Activated naive CD8-positive, alpha-beta T cell treated with anti-CD3 and anti-CD28 coated beads for 36 hours (primary cell): Measurements from ENCODE around the gene PRDM10. TPM values are rescaled to one million over a fixed set of nuclear protein-coding genes. Genes with fewer than 3 reads are reported as not detected.
"Not testable (repeated sequence)": the region's sequence is repeated elsewhere in the genome, so short reads cannot be mapped to it uniquely, and the experiment has no call there.

Experiments
- DNase-seq: peaks from one replicate; pipeline ENCODE4 v3.0.0; 2021
- H3K27ac Mint-ChIP-seq: one replicate; pipeline ENCODE4 v1.8.0; 2022; ENCODE audit warnings: mild to moderate bottlenecking, moderate library complexity, mixed read lengths
- H3K27me3 Mint-ChIP-seq: one replicate; pipeline ENCODE4 v1.8.0; 2022; ENCODE audit warnings: mild to moderate bottlenecking, mixed read lengths
- H3K36me3 Mint-ChIP-seq: one replicate; pipeline ENCODE4 v1.8.0; 2021; ENCODE audit warnings: mild to moderate bottlenecking, mixed read lengths
- H3K4me1 Mint-ChIP-seq: one replicate; pipeline ENCODE4 v1.8.0; 2021; ENCODE audit warnings: mixed read lengths
- H3K4me3 Mint-ChIP-seq: one replicate; pipeline ENCODE4 v1.8.0; 2022; ENCODE audit warnings: mild to moderate bottlenecking, moderate library complexity, mixed read lengths
- H3K9me3 Mint-ChIP-seq: one replicate; pipeline ENCODE4 v1.8.0; 2022; ENCODE audit warnings: mixed read lengths
- total RNA-seq, 2 experiments: library from RNA; stranded (reverse); gene quantifications; one replicate each; pipeline ENCODE4 v1.2.3, GENCODE V29; 2021

Gene PRDM10
- total RNA-seq, 2 experiments from 2014 or later: 10.7 to 11.0 TPM

- Mint-ChIP-seq H3K27ac (no peak overlapping the region), H3K9me3 (no peaks in the 10 kb centered on the region), H3K36me3 (no peaks in the 10 kb centered on the region), H3K4me3 (no peak overlapping the region), H3K4me1 (no peaks in the 10 kb centered on the region), H3K27me3 (peaks cover 6% of the 10 kb centered on the region)
- DNase-seq: no peak
These were observed 22.7 kb upstream of the PRDM10 start for GRCh38 chr11:130025371-130025770.

- H3K4me1 Mint-ChIP-seq: no peaks in the 10 kb centered on the region
- no peak overlapping the region for H3K4me3 Mint-ChIP-seq
- peaks cover 6% of the 10 kb centered on the region for H3K27me3 Mint-ChIP-seq
- DNase-seq: no peak
- H3K36me3 Mint-ChIP-seq: no peaks in the 10 kb centered on the region
- H3K9me3 Mint-ChIP-seq: no peaks in the 10 kb centered on the region
- H3K27ac Mint-ChIP-seq: no peak overlapping the region
These were observed 21.7 kb upstream of the PRDM10 start for GRCh38 chr11:130024361-130024760.

GRCh38 chr11:130023204-130023603, 20.6 kb upstream of the PRDM10 start:
- Mint-ChIP-seq H3K27ac (no peak overlapping the region), H3K27me3 (peaks cover 6% of the 10 kb centered on the region), H3K4me1 (no peaks in the 10 kb centered on the region), H3K36me3 (no peaks in the 10 kb centered on the region), H3K4me3 (no peak overlapping the region), H3K9me3 (no peaks in the 10 kb centered on the region)
- DNase-seq: no peak

- Mint-ChIP-seq H3K27ac (no peak overlapping the region), H3K4me1 (no peaks in the 10 kb centered on the region), H3K36me3 (no peaks in the 10 kb centered on the region), H3K4me3 (no peak overlapping the region), H3K27me3 (peaks cover 6% of the 10 kb centered on the region), H3K9me3 (no peaks in the 10 kb centered on the region)
- DNase-seq: no peak
These were observed 20.2 kb upstream of the PRDM10 start for GRCh38 chr11:130022799-130023198.

GRCh38 chr11:130021606-130022005, 19.0 kb upstream of the PRDM10 start:
- not testable (repeated sequence) for H3K9me3 Mint-ChIP-seq, H3K4me3 Mint-ChIP-seq, H3K27ac Mint-ChIP-seq, DNase-seq, H3K36me3 Mint-ChIP-seq, H3K4me1 Mint-ChIP-seq, H3K27me3 Mint-ChIP-seq

GRCh38 chr11:130020323-130020722, 17.7 kb upstream of the PRDM10 start:
- no peaks in the 10 kb centered on the region for H3K4me1 Mint-ChIP-seq
- H3K4me3 Mint-ChIP-seq: no peak overlapping the region
- no peak for DNase-seq
- peaks cover 6% of the 10 kb centered on the region for H3K27me3 Mint-ChIP-seq
- H3K9me3 Mint-ChIP-seq: peaks cover 4% of the 10 kb centered on the region
- H3K36me3 Mint-ChIP-seq: no peaks in the 10 kb centered on the region
- H3K27ac Mint-ChIP-seq: no peak overlapping the region

GRCh38 chr11:130015846-130016245, 13.2 kb upstream of the PRDM10 start:
- DNase-seq, H3K9me3 Mint-ChIP-seq, H3K4me3 Mint-ChIP-seq, H3K27me3 Mint-ChIP-seq, H3K36me3 Mint-ChIP-seq, H3K4me1 Mint-ChIP-seq, H3K27ac Mint-ChIP-seq: not testable (repeated sequence)

GRCh38 chr11:130008326-130008725, 5.7 kb upstream of the PRDM10 start:
- Mint-ChIP-seq H3K27me3 (peaks cover 3% of the 10 kb centered on the region), H3K36me3 (no peaks in the 10 kb centered on the region), H3K4me1 (peaks cover 6% of the 10 kb centered on the region), H3K9me3 (no peaks in the 10 kb centered on the region), H3K27ac (no peak overlapping the region), H3K4me3 (no peak overlapping the region)
- no peak for DNase-seq

- Mint-ChIP-seq H3K9me3 (no peaks in the 10 kb centered on the region), H3K27ac (no peak overlapping the region), H3K4me3 (no peak overlapping the region), H3K36me3 (no peaks in the 10 kb centered on the region), H3K27me3 (peaks cover 3% of the 10 kb centered on the region), H3K4me1 (peaks cover 6% of the 10 kb centered on the region)
- no peak for DNase-seq
These were observed 4.3 kb upstream of the PRDM10 start for GRCh38 chr11:130006929-130007328.

GRCh38 chr11:130003717-130004001, 1.0 kb upstream of the PRDM10 start:
- Mint-ChIP-seq H3K36me3 (no peaks in the 10 kb centered on the region), H3K9me3 (no peaks in the 10 kb centered on the region), H3K4me3 (peak overlapping the region; percentile 89), H3K4me1 (peaks cover 19% of the 10 kb centered on the region), H3K27ac (peak overlapping the region; percentile 96), H3K27me3 (no peaks in the 10 kb centered on the region)
- no peak for DNase-seq

GRCh38 chr11:130002846-130003716, 446 bp upstream of the PRDM10 start:
- H3K27ac Mint-ChIP-seq: peak overlapping the region; percentile 100
- H3K4me1 Mint-ChIP-seq: peaks cover 21% of the 10 kb centered on the region
- no peaks in the 10 kb centered on the region for H3K9me3 Mint-ChIP-seq
- H3K36me3 Mint-ChIP-seq: peaks cover 2% of the 10 kb centered on the region
- H3K27me3 Mint-ChIP-seq: no peaks in the 10 kb centered on the region
- DNase-seq: peak; percentile 88
- H3K4me3 Mint-ChIP-seq: peak overlapping the region; percentile 97

GRCh38 chr11:130001461-130002351, 929 bp downstream of the PRDM10 start:
- H3K9me3 Mint-ChIP-seq: no peaks in the 10 kb centered on the region
- H3K4me3 Mint-ChIP-seq: peak overlapping the region; percentile 91
- H3K36me3 Mint-ChIP-seq: peaks cover 8% of the 10 kb centered on the region
- peak overlapping the region; percentile 95 for H3K27ac Mint-ChIP-seq
- no peaks in the 10 kb centered on the region for H3K27me3 Mint-ChIP-seq
- H3K4me1 Mint-ChIP-seq: peaks cover 21% of the 10 kb centered on the region
- DNase-seq: no peak

GRCh38 chr11:130000552-130001176, 2.0 kb downstream of the PRDM10 start:
- Mint-ChIP-seq H3K36me3 (peaks cover 13% of the 10 kb centered on the region), H3K4me1 (peaks cover 21% of the 10 kb centered on the region), H3K4me3 (peak overlapping the region; percentile 91), H3K27me3 (no peaks in the 10 kb centered on the region), H3K27ac (peak overlapping the region; percentile 95), H3K9me3 (no peaks in the 10 kb centered on the region)
- DNase-seq: no peak

- H3K36me3 Mint-ChIP-seq: peaks cover 13% of the 10 kb centered on the region
- H3K4me3 Mint-ChIP-seq: no peak overlapping the region
- no peak overlapping the region for H3K27ac Mint-ChIP-seq
- H3K4me1 Mint-ChIP-seq: peaks cover 25% of the 10 kb centered on the region
- no peaks in the 10 kb centered on the region for H3K27me3 Mint-ChIP-seq
- no peaks in the 10 kb centered on the region for H3K9me3 Mint-ChIP-seq
- no peak for DNase-seq
These were observed 3.2 kb downstream of the PRDM10 start for GRCh38 chr11:129999407-129999806.

GRCh38 chr11:129998905-129999304, 3.7 kb downstream of the PRDM10 start:
- Mint-ChIP-seq H3K4me1 (peaks cover 24% of the 10 kb centered on the region), H3K4me3 (no peak overlapping the region), H3K27ac (no peak overlapping the region), H3K36me3 (peaks cover 13% of the 10 kb centered on the region), H3K9me3 (no peaks in the 10 kb centered on the region), H3K27me3 (no peaks in the 10 kb centered on the region)
- no peak for DNase-seq
